Measurements from ENCODE around the gene NCMAP.
"Not testable (repeated sequence)": the region's sequence is repeated elsewhere in the genome, so short reads cannot be mapped to it uniquely, and the experiment has no call there.

The NCMAP gene

GRCh38 chr1:24541711-24542346 is 14.1 kb upstream of the NCMAP start:
- DNase-seq (ENCODE audit: low spot score) = no peak

GRCh38 chr1:24544239-24544638 is 11.6 kb upstream of the NCMAP start:
- no peak for DNase-seq (ENCODE audit: low spot score)

- DNase-seq (ENCODE audit: low spot score) = no peak
Observed at GRCh38 chr1:24545662-24546061, 10.2 kb upstream of the NCMAP start.

- no peak for DNase-seq (ENCODE audit: low spot score)
Observed at GRCh38 chr1:24547195-24547594, 8.7 kb upstream of the NCMAP start.

- no peak for DNase-seq (ENCODE audit: low spot score)
Observed at GRCh38 chr1:24548070-24548469, 7.8 kb upstream of the NCMAP start.

GRCh38 chr1:24549210-24549609 is 6.7 kb upstream of the NCMAP start:
- not testable (repeated sequence) for DNase-seq (ENCODE audit: low spot score)

- DNase-seq (ENCODE audit: low spot score) = no peak
Observed at GRCh38 chr1:24551290-24551959, 4.5 kb upstream of the NCMAP start.

GRCh38 chr1:24551960-24552571 is 3.8 kb upstream of the NCMAP start:
- no peak for DNase-seq (ENCODE audit: low spot score)

GRCh38 chr1:24553931-24554330 is 2.0 kb upstream of the NCMAP start:
- DNase-seq (ENCODE audit: low spot score) = no peak

GRCh38 chr1:24554714-24555113 is 1.2 kb upstream of the NCMAP start:
- no peak for DNase-seq (ENCODE audit: low spot score)

GRCh38 chr1:24556414-24556795 is 518 bp downstream of the NCMAP start:
- DNase-seq (ENCODE audit: low spot score) = no peak

- no peak for DNase-seq (ENCODE audit: low spot score)
Observed at GRCh38 chr1:24557220-24557619, 1.3 kb downstream of the NCMAP start.

- DNase-seq (ENCODE audit: low spot score) = no peak
Observed at GRCh38 chr1:24557711-24558131, 1.8 kb downstream of the NCMAP start.

- DNase-seq (ENCODE audit: low spot score) = no peak
Observed at GRCh38 chr1:24558455-24558854, 2.6 kb downstream of the NCMAP start.

GRCh38 chr1:24558902-24559791 is 3.3 kb downstream of the NCMAP start:
- peak; percentile 52 for DNase-seq (ENCODE audit: low spot score)

GRCh38 chr1:24560361-24560760 is 4.5 kb downstream of the NCMAP start:
- no peak for DNase-seq (ENCODE audit: low spot score)

- DNase-seq (ENCODE audit: low spot score) = no peak
Observed at GRCh38 chr1:24562625-24563024, 6.7 kb downstream of the NCMAP start.

- DNase-seq (ENCODE audit: low spot score) = no peak
Observed at GRCh38 chr1:24564695-24565094, 8.8 kb downstream of the NCMAP start.

GRCh38 chr1:24566236-24566867 is 10.5 kb downstream of the NCMAP start:
- no peak for DNase-seq (ENCODE audit: low spot score)

GRCh38 chr1:24567792-24568388 is 12.0 kb downstream of the NCMAP start:
- DNase-seq (ENCODE audit: low spot score) = no peak

- DNase-seq (ENCODE audit: low spot score) = no peak
Observed at GRCh38 chr1:24568475-24568874, 12.6 kb downstream of the NCMAP start.
